Measurements from ENCODE around the gene CUTC. TPM values are rescaled to one million over a fixed set of nuclear protein-coding genes. Genes with fewer than 3 reads are reported as not detected.

CUTC gene
- total RNA-seq, 4 donors from 2014 or later, result 10.3 to 27.4 (median 15.1) TPM

DNA sequence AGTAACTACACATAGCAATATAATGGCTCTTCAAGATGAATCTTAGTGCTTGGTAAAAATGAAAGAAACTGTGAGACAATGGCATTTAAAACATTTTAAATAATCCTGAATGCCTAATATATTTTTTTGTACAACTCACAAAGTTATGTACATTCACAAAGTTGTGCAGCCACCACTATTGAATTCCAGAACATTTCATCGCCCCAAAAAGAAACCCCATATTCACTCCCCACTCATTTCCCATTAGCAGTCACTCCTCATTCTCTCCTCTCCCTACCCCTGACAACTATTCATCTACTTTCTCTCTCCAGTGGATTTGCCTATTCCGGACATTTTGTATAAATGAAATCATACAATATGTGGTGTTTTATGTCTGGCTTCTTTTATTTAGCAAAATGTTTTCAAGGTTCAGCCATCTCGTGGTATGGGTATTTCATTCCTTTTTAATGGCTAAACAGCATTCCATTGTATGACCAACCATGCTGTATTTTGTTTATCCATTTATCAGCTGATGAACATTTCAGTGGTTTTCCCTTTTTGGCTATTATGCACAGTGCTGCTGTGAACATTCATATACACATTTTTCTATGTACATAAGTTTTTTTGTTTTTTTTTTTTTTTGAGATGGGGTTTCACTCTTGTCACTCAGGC is 38.0 kb upstream of the CUTC start:
- Histone ChIP-seq H3K9me3 (no peaks in the 10 kb centered on the region), H3K27me3 (no peaks in the 10 kb centered on the region), H3K27ac (no peak overlapping the region), H3K4me3 (no peak overlapping the region), H3K36me3 (peaks cover 72% of the 10 kb centered on the region), H3K4me1 (peaks cover 3% of the 10 kb centered on the region)
- TF ChIP-seq POLR2A (IDR thresholded peaks at IDR 0.05) (no peak), POLR2AphosphoS5 (IDR thresholded peaks at IDR 0.05) (no peak), EP300 (IDR thresholded peaks at IDR 0.05) (no peak)
- TF ChIP-seq, protein P1, sequence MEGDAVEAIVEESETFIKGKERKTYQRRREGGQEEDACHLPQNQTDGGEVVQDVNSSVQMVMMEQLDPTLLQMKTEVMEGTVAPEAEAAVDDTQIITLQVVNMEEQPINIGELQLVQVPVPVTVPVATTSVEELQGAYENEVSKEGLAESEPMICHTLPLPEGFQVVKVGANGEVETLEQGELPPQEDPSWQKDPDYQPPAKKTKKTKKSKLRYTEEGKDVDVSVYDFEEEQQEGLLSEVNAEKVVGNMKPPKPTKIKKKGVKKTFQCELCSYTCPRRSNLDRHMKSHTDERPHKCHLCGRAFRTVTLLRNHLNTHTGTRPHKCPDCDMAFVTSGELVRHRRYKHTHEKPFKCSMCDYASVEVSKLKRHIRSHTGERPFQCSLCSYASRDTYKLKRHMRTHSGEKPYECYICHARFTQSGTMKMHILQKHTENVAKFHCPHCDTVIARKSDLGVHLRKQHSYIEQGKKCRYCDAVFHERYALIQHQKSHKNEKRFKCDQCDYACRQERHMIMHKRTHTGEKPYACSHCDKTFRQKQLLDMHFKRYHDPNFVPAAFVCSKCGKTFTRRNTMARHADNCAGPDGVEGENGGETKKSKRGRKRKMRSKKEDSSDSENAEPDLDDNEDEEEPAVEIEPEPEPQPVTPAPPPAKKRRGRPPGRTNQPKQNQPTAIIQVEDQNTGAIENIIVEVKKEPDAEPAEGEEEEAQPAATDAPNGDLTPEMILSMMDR (IDR thresholded peaks at IDR 0.05), result no peak
- DNase-seq (ENCODE audit: low spot score in 2 of 2), result no peak
- WGBS, result 97% methylated on average over 3 of the region's 3 CpGs

DNA sequence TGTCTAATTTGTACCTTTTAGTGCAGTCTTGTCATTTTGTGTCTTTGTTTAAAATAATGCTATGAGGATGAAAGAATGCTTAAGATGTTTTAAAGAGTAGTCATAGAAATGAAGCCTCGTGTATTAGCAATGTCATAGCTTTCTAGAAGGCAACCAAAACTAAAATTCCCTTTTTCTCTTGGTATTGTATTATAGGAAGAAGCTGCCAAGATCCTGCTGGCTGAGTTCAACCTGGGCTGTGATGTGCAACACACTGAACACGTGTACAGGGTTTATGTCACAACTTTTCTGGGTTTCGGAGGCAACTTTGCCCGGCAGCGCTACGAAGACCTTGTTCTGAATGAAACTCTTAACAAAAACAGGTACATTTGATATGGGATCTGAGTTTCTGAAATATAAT is 36.3 kb upstream of the CUTC start:
- no peak overlapping the region for H3K4me3 ChIP-seq
- H3K4me1 ChIP-seq, result no peaks in the 10 kb centered on the region
- H3K9me3 ChIP-seq, result no peaks in the 10 kb centered on the region
- H3K27me3 ChIP-seq, result no peaks in the 10 kb centered on the region
- WGBS, result 91% methylated on average over 6 of the region's 6 CpGs
- no peak for DNase-seq (ENCODE audit: low spot score in 2 of 2)
- H3K36me3 ChIP-seq, result peaks cover 88% of the 10 kb centered on the region
- H3K27ac ChIP-seq, result no peak overlapping the region
- TF ChIP-seq, protein P1 (IDR thresholded peaks at IDR 0.05), result no peak
- no peak for TF ChIP-seq POLR2A (IDR thresholded peaks at IDR 0.05)
- no peak for TF ChIP-seq EP300 (IDR thresholded peaks at IDR 0.05)
- TF ChIP-seq POLR2AphosphoS5 (IDR thresholded peaks at IDR 0.05), result no peak

DNA sequence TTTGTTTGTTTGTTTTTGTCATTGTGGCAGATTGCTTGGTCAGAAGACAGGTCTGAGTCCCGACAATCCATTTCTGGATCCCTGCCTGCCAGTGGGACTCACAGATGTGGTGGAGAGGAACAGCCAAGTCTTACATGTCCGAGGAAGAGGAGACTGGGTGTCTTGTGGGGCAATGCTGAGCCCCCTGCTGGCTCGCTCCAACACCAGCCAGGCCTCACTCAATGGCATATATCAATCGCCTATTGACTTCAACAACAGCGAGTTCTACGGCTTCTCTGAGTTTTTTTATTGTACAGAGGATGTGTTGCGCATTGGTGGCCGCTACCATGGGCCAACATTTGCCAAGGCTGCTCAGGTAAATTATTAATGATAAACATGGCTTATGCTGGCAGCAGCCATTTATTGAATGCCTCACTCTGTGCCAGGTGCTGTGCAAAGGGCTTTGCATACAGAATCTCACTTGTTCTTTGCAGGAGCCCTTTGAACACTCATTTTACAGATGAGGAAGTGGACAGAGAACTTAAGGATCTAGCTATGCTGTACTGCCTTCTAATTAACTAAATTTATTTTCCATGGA is 33.4 kb upstream of the CUTC start:
- no peak overlapping the region for H3K27ac ChIP-seq
- no peaks in the 10 kb centered on the region for H3K4me1 ChIP-seq
- DNase-seq (ENCODE audit: low spot score in 2 of 2), result no peak
- H3K36me3 ChIP-seq, result peaks cover 91% of the 10 kb centered on the region
- WGBS, result 94% methylated on average over 8 of the region's 8 CpGs
- H3K4me3 ChIP-seq, result no peak overlapping the region
- no peaks in the 10 kb centered on the region for H3K27me3 ChIP-seq
- H3K9me3 ChIP-seq, result no peaks in the 10 kb centered on the region
- no peak for TF ChIP-seq POLR2A (IDR thresholded peaks at IDR 0.05)
- TF ChIP-seq POLR2AphosphoS5 (IDR thresholded peaks at IDR 0.05), result no peak
- TF ChIP-seq, protein P1 (IDR thresholded peaks at IDR 0.05), result no peak
- no peak for TF ChIP-seq EP300 (IDR thresholded peaks at IDR 0.05)

DNA sequence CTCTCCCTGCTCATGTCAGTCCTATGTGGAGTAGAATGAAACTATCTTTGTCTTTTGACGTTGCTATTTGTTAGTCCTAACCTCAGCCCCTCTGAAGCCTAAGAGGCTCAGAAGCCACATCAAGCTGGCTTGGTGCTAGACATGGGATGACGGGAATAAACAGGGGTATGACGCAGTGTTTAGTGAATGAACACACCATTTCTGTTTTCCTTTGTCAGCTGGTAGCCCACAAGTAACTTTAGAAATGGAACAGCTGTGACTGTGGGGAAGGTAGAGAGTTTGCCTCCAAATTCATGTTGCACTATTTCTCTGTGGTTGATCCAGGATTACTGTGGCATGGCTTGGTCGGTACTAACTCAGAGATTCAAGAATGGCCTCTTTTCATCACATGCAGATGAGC is 31.4 kb upstream of the CUTC start:
- H3K9me3 ChIP-seq, result no peaks in the 10 kb centered on the region
- WGBS, result 90% methylated on average over 4 of the region's 4 CpGs
- H3K4me3 ChIP-seq, result no peak overlapping the region
- peaks cover 3% of the 10 kb centered on the region for H3K4me1 ChIP-seq
- TF ChIP-seq, protein P1 (IDR thresholded peaks at IDR 0.05), result no peak
- no peak for TF ChIP-seq POLR2A (IDR thresholded peaks at IDR 0.05)
- TF ChIP-seq EP300 (IDR thresholded peaks at IDR 0.05), result no peak
- no peak for TF ChIP-seq POLR2AphosphoS5 (IDR thresholded peaks at IDR 0.05)
- no peak for DNase-seq (ENCODE audit: low spot score in 2 of 2)
- H3K36me3 ChIP-seq, result peaks cover 89% of the 10 kb centered on the region
- no peak overlapping the region for H3K27ac ChIP-seq
- no peaks in the 10 kb centered on the region for H3K27me3 ChIP-seq

DNA sequence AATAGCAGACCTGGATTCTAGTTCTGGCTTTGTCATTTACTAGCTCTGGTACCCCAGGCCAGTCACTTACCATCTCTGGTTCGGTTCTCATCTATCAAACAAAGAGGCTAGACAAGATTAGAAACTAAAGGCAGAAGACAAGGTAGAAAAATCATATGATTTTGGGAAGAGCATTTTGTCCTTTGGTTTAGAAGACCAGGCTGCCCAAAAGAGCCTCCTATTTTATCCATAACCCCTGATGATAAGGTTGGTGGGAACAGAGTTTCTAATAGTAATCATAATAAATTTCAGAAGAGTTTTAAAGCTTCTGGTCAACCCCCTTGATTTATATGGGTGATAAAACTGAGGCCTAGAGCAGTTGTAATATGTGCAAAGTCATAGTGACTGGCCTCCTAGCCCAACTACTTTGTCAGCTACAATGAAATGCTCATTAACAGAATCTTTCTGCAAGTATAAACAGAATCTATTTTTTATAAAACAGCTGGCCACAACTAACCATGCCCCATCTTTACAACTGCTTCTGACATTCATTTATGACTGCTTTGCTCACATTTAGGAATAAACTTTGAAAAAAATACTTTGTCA is 23.5 kb upstream of the CUTC start:
- Histone ChIP-seq H3K36me3 (peaks cover 39% of the 10 kb centered on the region), H3K27ac (no peak overlapping the region), H3K9me3 (no peaks in the 10 kb centered on the region), H3K27me3 (no peaks in the 10 kb centered on the region), H3K4me3 (no peak overlapping the region), H3K4me1 (peaks cover 32% of the 10 kb centered on the region)
- WGBS, result 91% methylated on average over 1 of the region's 1 CpG
- TF ChIP-seq POLR2AphosphoS5 (IDR thresholded peaks at IDR 0.05) (no peak), POLR2A (IDR thresholded peaks at IDR 0.05) (no peak), EP300 (IDR thresholded peaks at IDR 0.05) (no peak)
- TF ChIP-seq, protein P1 (IDR thresholded peaks at IDR 0.05), result no peak
- DNase-seq (ENCODE audit: low spot score in 2 of 2), result no peak

All from suprapubic skin (tissue), 4 donors.